RWPE1 (cell line): ENCODE data around the gene NT5C1A.

Source experiments
- CTCF ChIA-PET: fragments of 350-600 bp; sonication (Branson Sonifier 250); formaldehyde crosslinking; extraction: SDS; loops from one replicate; lab custom pipeline; 2021; lab: Yijun Ruan, JAX
- POLR2A ChIA-PET: fragments of 400-600 bp; formaldehyde crosslinking; extraction: SDS; loops from one replicate; lab custom pipeline; 2020; ENCODE audit warnings: antibody characterized with exemption; ENCODE audit not compliant: low non-redundant PET; lab: Yijun Ruan, JAX
- DNase-seq: peaks from one replicate; pipeline ENCODE4 v3.0.0; 2012; ENCODE audit warnings: low spot score
- H3K27ac ChIP-seq: fragments of 450-650 bp; 2 replicates; pipeline ENCODE4 v1.5.1; 2017
- TF ChIP-seq, protein P1 (sequence below): fragments of 450-650 bp; conservative IDR thresholded peaks from 2 replicates; pipeline ENCODE4 v1.5.1; 2017; ENCODE audit warnings: low read depth, mild to moderate bottlenecking

The NT5C1A gene

GRCh38 chr1:39690794-39691382 lies 19.0 kb upstream of the NT5C1A start:
- CTCF ChIA-PET, result interaction anchor here (0.7 to 1.1 kb wide), 2 partner anchors 29 to 33 kb away, joined by 3 to 4 read pairs; no protein-coding TSS in a partner anchor
- TF ChIP-seq, protein P1, sequence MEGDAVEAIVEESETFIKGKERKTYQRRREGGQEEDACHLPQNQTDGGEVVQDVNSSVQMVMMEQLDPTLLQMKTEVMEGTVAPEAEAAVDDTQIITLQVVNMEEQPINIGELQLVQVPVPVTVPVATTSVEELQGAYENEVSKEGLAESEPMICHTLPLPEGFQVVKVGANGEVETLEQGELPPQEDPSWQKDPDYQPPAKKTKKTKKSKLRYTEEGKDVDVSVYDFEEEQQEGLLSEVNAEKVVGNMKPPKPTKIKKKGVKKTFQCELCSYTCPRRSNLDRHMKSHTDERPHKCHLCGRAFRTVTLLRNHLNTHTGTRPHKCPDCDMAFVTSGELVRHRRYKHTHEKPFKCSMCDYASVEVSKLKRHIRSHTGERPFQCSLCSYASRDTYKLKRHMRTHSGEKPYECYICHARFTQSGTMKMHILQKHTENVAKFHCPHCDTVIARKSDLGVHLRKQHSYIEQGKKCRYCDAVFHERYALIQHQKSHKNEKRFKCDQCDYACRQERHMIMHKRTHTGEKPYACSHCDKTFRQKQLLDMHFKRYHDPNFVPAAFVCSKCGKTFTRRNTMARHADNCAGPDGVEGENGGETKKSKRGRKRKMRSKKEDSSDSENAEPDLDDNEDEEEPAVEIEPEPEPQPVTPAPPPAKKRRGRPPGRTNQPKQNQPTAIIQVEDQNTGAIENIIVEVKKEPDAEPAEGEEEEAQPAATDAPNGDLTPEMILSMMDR, result no peak
- no peak overlapping the region for H3K27ac ChIP-seq
- DNase-seq, result no peak
- POLR2A ChIA-PET, result no interaction called here

DNA sequence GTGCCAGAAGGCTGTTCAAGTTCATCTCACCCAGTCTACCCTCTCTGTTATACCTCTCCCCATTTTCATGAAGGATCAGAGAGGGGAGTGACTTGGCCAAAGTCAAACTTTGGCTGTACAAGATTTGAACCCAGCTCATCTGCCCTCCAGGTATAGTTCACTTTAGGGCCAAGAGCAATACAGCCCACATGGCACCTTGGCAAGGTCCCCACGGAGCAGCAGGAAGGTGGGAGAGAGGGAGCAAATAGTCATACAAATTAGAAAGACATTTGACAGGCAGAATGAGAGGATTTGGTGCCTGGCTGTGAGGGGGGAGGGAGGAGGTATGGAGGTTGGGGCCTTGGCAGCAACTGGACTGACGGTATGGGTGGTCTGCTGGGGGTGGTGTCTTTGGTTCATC lies 18.3 kb upstream of the NT5C1A start:
- no peak overlapping the region for H3K27ac ChIP-seq
- TF ChIP-seq, protein P1, result no peak
- DNase-seq, result no peak
- POLR2A ChIA-PET, result no interaction called here
- CTCF ChIA-PET, result interaction anchor here (1.1 kb wide), 1 partner anchor 30 kb away, joined by 4 read pairs; no protein-coding TSS in a partner anchor

DNA sequence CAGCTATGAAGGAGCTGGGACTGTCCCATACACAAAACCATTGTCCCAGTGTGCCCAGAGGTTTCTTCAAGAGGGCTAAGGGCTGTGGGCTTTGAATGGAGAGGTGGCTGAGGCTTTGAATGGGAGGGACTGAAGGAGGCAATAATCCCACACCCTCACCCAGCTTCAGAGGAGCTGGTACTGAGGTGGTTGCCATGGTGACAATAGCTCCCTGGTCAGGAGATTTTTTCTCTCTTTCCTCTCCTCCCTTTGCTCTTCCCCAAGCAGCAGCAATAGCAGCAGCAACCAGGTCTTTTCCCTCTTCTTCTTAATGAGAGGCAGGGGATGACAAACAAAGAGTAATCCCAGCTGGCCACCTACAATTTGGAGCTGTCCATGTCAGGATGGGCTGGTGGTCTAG lies 17.7 kb upstream of the NT5C1A start:
- H3K27ac ChIP-seq, result no peak overlapping the region
- DNase-seq, result no peak
- CTCF ChIA-PET, result interaction anchor here (1.1 kb wide), 1 partner anchor 30 kb away, joined by 4 read pairs; no protein-coding TSS in a partner anchor
- TF ChIP-seq, protein P1, result no peak
- POLR2A ChIA-PET, result no interaction called here

DNA sequence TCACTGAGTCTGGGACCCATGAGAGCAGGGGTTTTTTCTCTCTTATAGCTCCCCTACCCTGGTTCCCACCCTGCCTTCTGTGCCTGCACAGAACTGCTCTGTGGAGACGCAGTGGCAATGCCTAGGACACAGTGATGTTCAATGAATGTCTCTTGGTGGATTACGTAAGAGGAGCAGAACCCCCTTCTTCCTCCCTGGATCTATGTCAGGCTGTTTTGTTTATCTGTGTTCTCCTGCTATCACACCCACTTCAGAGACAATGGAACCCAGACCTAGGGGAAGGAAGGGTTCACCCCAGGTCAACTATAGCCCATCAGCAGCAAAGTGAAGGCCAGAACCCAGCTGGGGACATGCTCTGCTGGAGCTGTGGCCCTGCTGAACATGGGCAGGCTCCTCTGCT lies 17.3 kb upstream of the NT5C1A start:
- no peak overlapping the region for H3K27ac ChIP-seq
- TF ChIP-seq, protein P1, result no peak
- ChIA-PET CTCF (interaction anchor here (1.0 kb wide), 1 partner anchor 36 kb away, joined by 3 read pairs; no protein-coding TSS in a partner anchor), POLR2A (no interaction called here)
- no peak for DNase-seq

DNA sequence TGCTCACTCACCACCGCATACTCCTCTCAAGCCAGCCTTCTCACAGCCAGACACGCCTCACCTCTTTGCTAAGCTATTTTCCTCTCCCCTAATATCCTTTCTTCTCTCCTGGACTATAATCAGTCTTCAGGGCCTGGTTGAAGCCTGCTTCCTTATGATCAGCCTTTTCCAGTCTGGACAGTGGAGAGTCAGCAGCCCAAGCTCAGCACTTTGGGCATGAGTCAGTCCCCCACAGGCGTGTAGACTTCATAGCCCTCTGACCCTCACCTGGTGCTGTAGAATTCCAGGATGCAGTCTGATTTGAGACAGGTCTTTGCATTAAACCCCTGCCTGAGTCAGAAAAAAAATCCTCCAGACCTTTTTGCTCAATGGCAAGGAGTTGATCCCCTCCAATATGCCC lies 16.8 kb upstream of the NT5C1A start:
- TF ChIP-seq, protein P1, result no peak
- POLR2A ChIA-PET, result no interaction called here
- CTCF ChIA-PET, result interaction anchor here (0.5 to 1.0 kb wide), 4 partner anchors 12 to 82 kb away, joined by 3 read pairs; no protein-coding TSS in a partner anchor
- DNase-seq, result no peak
- H3K27ac ChIP-seq, result no peak overlapping the region

- POLR2A ChIA-PET, result no interaction called here
- no peak for DNase-seq
- H3K27ac ChIP-seq, result no peak overlapping the region
- CTCF ChIA-PET, result no interaction called here
- TF ChIP-seq, protein P1, result no peak
Measured at GRCh38 chr1:39687243-39687642, 15.3 kb upstream of the NT5C1A start.
